WTC11 (cell line): ENCODE data around the gene CCNF.

Source experiments
- MAX ChIP-seq: sonication (generic); formaldehyde crosslinking; IDR thresholded peaks from 2 replicates; pipeline ENCODE4 v1.8.0; 2022; ENCODE audit warnings: mild to moderate bottlenecking, missing genetic modification reagents
- PRDM15 ChIP-seq: sonication (generic); formaldehyde crosslinking; IDR thresholded peaks from 2 replicates; pipeline ENCODE4 v1.8.0; 2022; ENCODE audit warnings: missing genetic modification reagents
- TEAD4 ChIP-seq: sonication (generic); formaldehyde crosslinking; IDR thresholded peaks from 2 replicates; pipeline ENCODE4 v1.8.0; 2022; ENCODE audit warnings: mild to moderate bottlenecking, missing genetic modification reagents
- TF ChIP-seq, protein P1 (sequence below): fragments of 200-600 bp; IDR thresholded peaks from 2 replicates; pipeline ENCODE4 v1.8.0; 2022; ENCODE audit warnings: antibody characterized with exemption

DNA sequence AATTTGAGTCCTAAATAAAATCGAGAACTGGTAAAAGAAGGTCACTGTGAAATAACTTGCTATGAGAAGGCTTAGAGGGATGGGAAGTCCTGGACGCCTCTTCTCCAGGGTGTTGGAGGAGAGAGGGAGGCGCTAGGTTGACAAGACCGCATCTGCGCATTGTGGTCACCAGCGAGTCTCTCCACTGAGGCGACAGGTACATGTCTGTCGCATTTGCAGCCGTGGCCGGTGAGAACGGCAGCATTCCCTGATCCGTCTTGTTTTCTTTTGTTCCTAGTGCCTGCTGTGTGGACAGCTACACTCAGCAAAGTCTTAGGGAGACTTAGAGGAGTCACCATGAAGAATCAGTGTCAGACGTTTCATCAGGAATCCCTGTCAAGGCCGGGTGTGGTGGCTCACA is 76.4 kb downstream of the CCNF start:
- TF ChIP-seq, protein P1, sequence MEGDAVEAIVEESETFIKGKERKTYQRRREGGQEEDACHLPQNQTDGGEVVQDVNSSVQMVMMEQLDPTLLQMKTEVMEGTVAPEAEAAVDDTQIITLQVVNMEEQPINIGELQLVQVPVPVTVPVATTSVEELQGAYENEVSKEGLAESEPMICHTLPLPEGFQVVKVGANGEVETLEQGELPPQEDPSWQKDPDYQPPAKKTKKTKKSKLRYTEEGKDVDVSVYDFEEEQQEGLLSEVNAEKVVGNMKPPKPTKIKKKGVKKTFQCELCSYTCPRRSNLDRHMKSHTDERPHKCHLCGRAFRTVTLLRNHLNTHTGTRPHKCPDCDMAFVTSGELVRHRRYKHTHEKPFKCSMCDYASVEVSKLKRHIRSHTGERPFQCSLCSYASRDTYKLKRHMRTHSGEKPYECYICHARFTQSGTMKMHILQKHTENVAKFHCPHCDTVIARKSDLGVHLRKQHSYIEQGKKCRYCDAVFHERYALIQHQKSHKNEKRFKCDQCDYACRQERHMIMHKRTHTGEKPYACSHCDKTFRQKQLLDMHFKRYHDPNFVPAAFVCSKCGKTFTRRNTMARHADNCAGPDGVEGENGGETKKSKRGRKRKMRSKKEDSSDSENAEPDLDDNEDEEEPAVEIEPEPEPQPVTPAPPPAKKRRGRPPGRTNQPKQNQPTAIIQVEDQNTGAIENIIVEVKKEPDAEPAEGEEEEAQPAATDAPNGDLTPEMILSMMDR: no peak
- no peak for TF ChIP-seq MAX (CRISPR knock-in tag)
- TF ChIP-seq TEAD4 (CRISPR knock-in tag): no peak
- no peak for TF ChIP-seq PRDM15 (CRISPR knock-in tag)
